HUES64 (cell line): ENCODE results near the gene DIRAS2.

ENCODE experiments used
- H3K27ac ChIP-seq: 2 replicates; pipeline ENCODE4 v1.7.0; 2013; ENCODE audit warnings: low read depth, low read length, inconsistent platforms
- H3K27me3 ChIP-seq: 2 replicates; pipeline ENCODE4 v1.6.1; 2013; ENCODE audit warnings: mild to moderate bottlenecking, low read length; ENCODE audit not compliant: insufficient read depth
- H3K36me3 ChIP-seq: 2 replicates; pipeline ENCODE4 v1.6.1; 2013; ENCODE audit warnings: mild to moderate bottlenecking, low read length; ENCODE audit not compliant: insufficient read depth
- H3K4me1 ChIP-seq: 2 replicates; pipeline ENCODE4 v1.6.1; 2013; ENCODE audit warnings: mild to moderate bottlenecking, low read length, moderate library complexity; ENCODE audit not compliant: insufficient read depth
- H3K4me3 ChIP-seq: 2 replicates; pipeline ENCODE4 v1.5.1; 2013; ENCODE audit warnings: mild to moderate bottlenecking, low read length, moderate library complexity
- H3K9ac ChIP-seq: 2 replicates; pipeline ENCODE4 v1.6.1; 2013; ENCODE audit warnings: mild to moderate bottlenecking, low read depth, low read length
- H3K9me3 ChIP-seq: 2 replicates; pipeline ENCODE4 v1.6.1; 2013; ENCODE audit warnings: low read depth, low read length; ENCODE audit not compliant: insufficient read depth
- WGBS: fragments of 150-250, 120-280 bp; methylation state at CpG from one replicate; pipeline ENCODE4 v1.1.7; 2013; ENCODE audit warnings: missing lambda C conversion rate; 5-methylcytosine and 5-hydroxymethylcytosine counted together

DIRAS2 gene

DNA sequence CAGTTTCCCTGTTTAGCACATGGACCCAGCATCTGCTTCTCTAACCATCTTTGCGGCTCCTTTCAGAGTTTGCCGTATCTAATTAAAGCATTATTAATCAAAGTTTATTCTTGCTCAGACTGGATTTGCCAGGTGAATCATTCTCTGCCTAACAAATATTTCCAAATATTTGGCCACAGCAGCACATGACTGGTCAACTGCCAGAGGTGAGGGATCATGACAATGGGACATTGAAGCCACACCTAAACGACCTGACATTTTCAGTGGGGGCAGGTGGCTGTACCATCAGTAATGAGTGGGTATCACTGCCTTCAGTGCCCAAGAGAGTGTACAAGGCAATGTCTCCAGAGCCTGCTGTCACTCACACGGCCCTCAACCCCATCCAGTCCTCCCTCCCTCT, 80.4 kb downstream of the DIRAS2 start:
- no peaks in the 10 kb centered on the region for H3K27me3 ChIP-seq
- H3K9me3 ChIP-seq = no peaks in the 10 kb centered on the region
- H3K27ac ChIP-seq = no peak overlapping the region
- 95% methylated on average over 4 of the region's 4 CpGs for WGBS
- no peak overlapping the region for H3K9ac ChIP-seq
- H3K36me3 ChIP-seq = no peaks in the 10 kb centered on the region
- no peak overlapping the region for H3K4me3 ChIP-seq
- no peaks in the 10 kb centered on the region for H3K4me1 ChIP-seq
